ENCODE data around the gene DPP10.

The DPP10 gene

DNA sequence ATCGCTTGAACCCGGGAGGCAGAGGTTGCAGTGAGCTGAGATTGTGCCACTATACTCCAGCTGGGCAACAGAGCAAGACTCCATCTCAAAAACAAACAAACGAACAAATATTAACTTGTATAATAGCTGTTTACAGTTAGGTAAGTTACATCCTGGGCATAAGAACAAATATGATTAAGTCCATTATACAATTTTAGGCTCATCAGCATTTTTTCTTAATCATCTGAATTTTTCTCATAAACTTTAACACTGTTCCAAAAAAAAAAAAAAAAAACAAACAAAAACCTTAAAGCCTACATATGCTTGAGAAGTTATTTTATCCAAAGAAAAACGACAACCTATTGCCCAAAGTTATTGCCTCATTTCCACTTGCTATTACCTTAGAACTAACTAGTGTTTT lies 1042.5 kb downstream of the DPP10 start:
- DNase-seq = no peak

DNA sequence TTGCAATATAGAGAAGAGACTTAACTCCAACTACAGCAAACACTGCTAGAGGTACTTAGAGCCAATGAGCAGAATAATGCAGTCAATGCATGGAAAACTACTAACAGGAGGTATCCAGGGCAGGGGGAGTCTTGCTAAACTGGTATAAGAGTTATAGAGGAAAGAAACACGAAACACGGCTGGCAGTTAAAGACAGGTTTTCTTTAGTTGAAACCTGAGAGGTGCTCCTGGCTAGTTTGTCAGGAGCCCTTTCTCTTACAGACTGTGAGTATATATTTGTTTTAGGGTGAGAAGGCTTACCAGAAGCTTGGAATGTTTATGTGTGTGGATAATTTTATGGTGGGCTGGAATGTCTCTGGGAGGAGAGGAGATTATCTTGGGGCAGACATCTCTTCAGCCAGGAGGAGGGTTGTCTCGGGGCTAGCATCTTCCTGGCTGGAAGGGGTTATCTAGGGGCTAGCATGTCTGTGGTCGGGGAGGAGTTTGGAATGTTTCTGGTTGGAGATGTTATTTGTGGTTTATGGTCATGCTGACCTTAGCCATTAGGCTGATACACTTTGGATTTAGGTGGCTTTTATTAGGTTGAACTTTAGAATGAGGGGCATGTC lies 1048.8 kb downstream of the DPP10 start:
- DNase-seq = no peak

DNA sequence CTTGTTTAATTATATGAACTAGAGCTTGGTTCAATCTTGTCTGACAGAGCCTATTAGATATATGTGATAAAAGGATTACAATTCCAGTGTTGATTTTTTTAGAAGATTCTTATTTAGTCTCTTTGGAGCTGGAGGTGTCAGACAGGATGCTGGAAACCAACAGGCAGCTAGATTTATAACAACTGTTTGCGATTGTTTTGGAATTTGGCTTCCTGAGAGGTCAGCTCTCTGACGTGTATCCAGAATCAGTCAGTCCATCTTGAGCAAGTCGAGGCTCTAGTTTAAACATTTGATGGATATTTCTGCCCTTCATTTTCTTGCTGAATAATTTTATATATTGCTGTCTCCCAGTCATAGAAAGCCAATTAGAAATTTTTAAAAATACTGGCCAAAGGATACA lies 1062.9 kb downstream of the DPP10 start:
- no peak for DNase-seq

DNA sequence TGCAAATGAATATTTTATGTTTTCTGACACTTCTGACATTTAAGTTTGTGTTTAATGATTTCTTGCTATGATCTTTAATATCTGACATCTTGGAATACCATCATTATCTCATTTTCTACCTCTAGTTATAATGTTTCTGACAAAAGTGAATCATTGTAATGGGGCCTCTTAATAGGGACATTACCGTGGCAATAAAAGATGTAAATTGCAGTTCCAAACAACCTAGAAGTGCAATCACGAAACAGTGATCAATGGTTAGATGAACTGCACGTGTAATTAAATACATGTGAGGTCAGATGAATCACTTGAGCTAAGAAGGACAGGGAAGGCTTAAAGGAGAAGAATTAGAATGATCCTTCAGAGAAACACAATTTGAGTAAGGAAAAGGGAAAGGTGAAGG lies 1078.3 kb downstream of the DPP10 start:
- DNase-seq = no peak

DNA sequence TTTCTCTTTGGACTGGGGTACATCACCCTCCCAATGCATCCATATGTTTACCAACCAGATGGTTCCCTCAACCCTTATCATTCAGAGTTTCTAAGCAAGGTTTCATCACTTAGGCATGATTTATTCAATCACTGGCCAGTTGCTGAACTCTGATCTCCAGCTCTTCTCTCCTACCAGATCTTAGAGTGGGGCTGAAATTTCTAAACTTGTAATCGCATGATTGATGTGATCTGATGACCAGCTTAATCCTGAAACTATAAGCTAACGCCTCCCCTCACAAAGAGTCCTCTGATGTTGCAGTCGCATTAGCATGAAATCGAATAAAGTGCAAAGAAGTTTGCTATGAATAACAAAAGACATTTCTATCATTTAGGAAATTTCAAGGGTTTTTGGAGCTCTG lies 1082.0 kb downstream of the DPP10 start:
- DNase-seq = no peak

DNA sequence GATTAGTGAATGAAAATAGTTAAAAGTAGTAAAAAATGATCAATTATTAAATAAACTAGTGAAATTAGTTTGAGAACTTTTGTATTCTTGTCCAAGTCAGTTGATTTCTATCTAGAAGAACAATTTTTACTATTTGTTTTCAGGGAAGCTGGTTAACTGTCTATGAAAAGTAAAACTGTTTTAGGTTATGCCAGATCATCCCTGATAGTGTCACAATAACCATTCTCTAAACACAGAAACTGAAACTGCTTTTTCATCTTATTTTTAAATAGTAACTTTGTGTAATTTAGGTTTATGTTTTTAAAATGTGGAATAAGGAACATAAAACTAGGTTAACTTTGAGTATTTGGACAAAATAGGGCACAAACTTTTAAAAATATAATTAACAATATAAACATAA lies 1087.2 kb downstream of the DPP10 start:
- DNase-seq = no peak

DNA sequence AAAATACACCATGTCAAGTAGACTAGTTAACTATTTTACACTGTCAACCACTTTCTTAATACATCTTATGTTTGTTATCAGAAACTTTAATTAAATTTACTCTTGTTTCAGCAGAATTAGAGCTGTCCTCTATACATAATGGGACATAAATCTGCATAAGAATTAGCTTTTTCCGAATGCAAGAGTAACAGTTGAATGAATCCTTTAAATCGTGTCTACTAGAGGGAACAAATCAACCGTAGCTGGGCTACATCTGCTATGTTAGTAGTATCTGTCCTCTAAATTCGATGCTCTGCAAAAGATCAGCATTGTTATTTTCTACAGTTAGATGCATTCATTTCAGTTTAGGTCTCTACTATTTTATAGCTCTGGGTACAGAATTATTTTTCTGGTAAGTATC lies 1090.6 kb downstream of the DPP10 start:
- DNase-seq = no peak

DNA sequence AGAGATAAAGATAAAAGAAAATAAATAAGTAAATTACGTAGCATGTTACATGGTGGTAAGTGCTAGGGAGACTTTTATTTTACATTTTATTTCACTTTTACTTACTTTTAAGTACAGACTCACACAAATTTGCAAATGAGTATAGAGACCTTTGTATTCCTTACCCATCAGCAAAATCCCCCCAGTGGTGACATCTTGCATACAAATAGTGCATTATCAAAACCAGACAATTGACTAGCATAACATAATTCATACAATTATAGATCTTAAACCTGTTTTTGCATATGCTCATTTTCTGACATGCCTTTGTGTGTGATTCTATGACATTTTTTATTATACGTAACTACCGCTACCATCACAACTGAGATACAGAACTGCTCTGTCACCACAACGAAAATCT lies 1099.4 kb downstream of the DPP10 start:
- no peak for DNase-seq

DNA sequence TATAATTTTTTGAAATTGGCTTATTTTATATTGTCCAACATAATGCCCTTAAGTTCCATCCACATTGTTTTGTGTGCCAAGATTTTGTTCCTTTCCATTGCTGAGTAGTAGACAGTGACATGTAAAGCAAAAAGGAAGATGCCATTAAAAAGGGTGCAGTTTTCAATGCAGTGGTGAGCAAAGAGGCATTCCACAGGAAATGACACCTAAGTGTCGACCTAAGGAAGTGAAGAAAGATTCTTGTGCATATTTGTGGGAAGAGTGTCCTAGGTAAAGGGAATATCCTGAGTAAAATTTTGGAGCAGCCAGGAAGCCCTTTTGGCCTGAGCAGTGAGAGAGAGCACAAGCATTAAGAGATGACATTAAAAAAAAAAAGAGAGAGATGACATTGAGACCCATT lies 1099.9 kb downstream of the DPP10 start:
- DNase-seq = no peak

DNA sequence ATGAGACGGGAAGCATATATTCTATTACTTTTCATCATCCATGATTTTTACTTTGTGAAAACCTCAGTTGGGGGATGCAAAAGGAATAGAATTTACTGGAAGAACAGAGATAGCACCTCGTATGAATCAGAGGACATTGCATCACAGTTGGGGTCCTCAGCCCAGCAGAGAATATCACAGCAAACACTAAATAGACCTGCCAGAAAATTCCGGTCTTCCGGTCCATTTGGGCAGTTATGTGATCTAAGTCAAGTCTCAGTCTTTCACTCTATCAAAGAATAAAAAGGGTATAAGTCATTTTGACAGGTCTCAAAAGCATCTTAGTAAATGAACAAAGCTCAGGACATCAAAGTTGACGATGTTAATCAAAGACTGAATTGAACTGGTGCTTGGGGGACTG lies 1100.6 kb downstream of the DPP10 start:
- no peak for DNase-seq

DNA sequence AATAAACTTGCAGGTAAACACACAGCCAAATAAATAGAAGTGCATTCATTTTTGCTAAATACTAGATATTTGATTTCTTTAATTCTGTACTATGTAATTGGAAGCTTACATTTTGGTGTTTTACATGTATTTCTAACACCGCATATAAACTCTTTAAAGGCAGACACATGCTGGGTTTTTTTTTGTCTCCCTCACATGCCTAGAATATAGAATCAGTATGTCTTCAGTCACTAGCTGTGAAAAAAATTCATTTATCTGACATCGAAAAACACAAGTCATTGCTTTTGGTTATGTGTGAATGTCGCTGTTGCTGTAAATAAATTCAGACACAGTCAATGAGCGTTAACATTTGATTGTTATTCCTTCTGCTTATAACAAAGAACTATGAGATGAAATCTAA lies 1101.0 kb downstream of the DPP10 start:
- no peak for DNase-seq

DNA sequence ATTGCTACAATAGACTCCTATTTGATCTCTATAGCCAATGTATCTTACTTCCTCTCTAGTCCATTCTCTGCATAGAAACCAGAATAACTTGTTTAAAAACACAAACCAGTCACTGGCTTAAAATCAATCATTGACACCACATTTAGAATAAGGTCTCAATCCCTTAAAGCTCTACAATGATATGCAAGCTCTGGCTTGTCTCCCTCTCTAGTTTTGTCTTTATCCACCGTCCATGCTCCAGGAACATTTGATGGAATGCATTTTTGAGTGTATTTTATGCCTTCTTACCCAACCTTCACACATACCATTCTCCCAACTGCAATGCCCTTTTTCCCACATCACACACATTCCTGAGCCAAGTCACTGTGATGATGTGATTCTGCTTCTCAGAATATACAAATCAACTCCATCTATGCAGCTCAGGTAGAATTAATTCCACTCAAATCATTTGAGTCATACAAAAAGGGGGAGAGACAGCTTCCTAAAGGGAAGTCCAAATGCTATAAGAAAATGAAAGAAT lies 1107.2 kb downstream of the DPP10 start:
- no peak for DNase-seq

DNA sequence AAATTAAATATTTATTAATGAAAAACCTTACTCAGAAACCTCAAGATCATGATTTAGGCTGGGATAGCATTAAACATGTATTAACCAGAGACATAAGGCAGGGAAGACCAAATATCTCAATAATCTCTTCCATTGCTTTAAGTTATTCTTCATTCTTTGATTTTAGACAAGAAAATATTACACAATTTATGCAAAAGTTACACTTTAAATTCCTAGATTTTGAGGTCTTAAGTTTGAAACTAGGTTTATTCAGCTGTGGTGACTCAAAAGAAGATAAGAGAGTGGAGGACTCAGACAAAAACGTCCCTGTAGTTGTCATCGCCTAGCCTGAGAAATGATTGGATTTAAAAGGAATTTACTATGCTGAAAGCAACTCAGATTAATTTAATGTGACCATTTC lies 1110.3 kb downstream of the DPP10 start:
- DNase-seq = no peak

DNA sequence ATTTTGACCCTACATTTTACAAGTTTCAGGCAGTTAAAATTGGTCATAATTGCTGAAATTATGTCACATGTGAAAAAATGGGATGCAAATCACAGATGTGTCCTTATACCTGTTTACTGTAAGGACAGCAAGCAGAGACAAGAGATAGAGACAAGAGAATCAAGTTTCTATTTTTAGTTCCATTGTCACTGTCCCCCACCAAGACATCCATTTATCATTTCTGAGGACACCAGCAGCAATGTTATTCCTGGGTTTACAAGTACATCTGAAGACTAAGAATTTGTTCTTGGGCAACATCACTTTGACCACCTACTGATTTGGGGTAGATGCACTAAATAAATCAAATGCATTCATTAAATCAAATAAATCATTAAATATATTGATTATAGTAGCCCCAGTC lies 1111.7 kb downstream of the DPP10 start:
- DNase-seq = no peak

DNA sequence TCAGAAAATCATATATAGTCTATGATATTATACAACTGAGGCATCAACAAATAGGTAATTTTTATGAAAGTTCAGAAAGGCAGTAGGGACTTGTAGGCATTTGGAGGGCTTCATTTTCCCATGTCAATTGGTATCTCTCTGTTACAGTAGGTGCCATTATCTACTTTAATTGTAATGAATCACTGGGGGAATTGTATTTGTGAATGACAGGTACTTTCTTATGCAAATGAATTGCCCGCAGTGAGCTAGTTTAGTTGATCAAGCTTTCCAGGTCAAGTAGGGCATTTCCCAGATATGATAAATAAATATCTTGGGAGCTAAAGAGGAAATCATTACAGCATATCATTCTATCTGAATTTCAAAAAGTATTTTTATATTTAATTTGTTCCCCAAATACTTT lies 1116.3 kb downstream of the DPP10 start:
- no peak for DNase-seq

DNA sequence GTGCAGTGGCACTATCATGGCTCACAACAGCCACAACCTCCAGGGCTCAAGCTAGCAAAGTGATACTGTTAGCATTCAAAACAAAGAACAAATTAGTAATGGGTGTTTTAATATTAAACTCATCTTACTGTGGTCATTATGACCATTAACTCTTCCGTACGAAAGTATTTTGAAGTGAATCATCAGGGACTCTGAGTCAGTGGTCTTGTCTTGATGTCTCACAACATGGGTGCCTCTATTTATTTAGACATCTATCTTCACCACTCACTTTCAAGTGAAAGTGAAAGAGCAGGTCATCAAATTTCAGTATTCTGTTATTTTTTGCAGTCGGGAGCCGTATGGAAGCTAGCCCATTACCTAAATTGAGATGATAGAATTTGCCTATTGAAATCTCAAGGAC lies 1118.2 kb downstream of the DPP10 start:
- no peak for DNase-seq

DNA sequence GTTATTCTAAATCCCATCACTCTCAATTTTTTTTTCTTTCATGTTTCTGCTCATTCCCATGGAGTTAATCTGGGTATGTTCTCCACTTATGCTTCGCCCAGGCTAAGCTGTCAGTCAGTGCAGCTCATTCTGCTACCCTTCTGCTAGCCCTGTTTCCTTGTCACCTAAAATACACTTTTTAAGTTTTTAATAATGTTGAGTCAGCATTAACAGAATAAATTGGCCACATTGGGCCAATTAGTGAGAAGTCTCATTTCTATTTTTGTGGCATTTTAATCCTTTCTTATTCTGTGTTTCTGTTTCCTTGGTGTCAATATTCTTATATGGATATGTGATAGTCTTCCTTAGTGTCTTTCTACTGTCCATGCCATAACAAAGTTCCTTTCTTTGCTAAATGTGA lies 1126.2 kb downstream of the DPP10 start:
- no peak for DNase-seq

DNA sequence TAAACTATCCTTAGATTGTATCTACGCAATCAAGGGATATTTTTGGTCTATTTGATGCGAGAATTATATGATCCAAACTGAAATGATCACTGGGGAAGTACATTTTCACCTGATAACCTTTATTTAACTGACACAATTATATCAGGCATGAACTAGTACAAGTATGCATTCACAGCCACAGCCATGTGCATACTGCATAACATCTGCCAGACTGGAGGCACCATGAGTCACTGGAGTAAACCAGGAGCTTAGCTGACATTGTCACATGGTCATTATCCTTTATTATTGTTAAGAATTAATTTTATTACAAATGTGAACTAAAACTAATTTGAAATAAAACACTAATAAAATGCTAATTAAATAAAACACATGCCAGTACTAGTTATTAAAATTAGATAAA lies 1127.1 kb downstream of the DPP10 start:
- DNase-seq = no peak

DNA sequence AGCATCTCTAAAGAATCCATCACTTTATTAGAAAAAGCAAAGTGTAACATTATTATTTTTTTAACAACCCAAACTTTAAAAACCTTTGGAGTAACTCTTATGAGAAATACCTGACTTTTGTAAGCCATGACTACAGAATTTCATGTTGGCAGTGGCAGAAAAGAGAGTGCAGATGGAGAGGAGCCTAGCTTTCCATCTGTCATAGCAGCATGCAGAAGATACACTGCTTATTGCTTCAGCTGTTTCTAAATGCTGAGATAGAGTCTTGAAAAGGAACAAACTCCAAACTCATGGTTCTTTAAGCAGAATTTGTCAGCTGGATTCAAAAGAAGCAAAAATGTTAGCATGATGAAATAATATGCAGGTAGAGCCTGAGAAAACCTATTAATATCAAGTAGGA lies 1130.3 kb downstream of the DPP10 start:
- no peak for DNase-seq

DNA sequence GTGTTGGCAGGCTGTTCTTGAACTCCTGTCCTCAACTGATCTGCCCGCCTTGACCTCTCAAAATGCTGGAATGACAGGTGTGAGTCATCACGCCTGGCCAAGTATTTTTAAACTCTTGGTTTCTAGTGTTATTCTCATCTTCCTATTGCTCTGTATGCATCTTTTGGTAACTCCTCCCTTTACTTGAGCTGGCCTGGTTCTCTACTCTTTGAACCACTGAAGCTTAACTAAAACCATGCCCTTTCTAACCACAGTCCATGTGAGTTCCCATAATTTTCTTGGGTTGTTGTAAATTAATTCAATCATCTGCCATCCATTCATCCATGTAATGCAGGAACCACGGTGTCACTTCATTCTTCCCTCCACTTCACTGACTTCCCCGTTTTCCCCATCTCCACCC lies 1131.3 kb downstream of the DPP10 start:
- DNase-seq = no peak

DNA sequence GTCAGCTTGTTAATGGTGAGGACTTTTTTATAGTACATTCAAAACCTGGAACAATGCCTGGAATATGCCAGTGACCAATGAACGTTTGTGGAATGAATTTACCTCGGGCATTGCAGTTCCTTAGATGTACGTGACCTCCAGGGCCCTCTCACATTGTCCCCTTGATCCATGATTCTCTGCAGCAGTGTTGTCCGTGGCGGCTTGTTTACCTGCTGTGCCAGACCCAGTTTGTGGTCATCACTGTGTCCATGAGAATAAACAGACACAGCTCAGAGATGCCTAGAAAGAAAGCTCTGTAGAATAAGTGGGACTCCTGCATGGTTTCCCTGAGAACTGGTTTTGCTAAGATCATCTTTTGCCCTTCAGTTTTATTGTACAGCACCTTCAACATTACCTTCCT lies 1132.2 kb downstream of the DPP10 start:
- DNase-seq = no peak

DNA sequence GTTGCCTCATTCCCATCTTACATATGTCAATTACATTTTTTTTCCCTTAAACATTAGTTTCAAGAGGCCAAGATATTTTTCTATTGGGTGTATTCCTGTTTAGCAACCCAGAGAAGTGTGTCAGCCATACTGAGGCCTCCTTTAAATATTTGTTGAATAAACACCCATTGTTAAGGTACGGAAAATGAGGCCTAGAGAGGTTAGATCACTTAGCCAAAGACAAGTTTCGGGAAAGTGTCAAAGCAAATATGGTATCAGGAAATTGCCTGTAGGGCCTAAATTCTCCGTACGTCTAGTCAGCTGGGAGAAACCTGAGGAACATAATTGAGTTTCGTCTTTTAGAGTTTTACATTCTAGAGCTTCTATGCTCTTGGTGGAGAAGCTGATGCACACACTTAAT lies 1138.3 kb downstream of the DPP10 start:
- DNase-seq = no peak

DNA sequence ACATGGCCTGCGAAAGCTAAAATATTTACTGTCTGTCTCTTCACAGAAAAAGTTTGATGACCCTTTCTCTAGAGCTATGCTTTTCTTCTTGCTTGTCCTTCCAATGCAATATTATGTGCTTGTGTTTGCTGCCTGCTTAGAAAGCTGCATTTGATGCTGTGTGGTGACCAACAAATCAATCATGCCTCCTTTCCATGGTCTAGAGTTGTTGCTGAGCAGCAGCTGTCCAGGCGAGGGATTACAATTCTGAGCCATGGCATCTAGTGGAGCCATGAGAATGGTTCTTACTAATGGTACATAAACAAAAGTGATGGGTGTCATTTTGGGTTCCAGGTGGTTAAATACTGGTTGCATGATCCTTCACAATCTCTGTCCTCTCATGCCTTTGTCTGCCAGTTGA lies 1142.1 kb downstream of the DPP10 start:
- no peak for DNase-seq

DNA sequence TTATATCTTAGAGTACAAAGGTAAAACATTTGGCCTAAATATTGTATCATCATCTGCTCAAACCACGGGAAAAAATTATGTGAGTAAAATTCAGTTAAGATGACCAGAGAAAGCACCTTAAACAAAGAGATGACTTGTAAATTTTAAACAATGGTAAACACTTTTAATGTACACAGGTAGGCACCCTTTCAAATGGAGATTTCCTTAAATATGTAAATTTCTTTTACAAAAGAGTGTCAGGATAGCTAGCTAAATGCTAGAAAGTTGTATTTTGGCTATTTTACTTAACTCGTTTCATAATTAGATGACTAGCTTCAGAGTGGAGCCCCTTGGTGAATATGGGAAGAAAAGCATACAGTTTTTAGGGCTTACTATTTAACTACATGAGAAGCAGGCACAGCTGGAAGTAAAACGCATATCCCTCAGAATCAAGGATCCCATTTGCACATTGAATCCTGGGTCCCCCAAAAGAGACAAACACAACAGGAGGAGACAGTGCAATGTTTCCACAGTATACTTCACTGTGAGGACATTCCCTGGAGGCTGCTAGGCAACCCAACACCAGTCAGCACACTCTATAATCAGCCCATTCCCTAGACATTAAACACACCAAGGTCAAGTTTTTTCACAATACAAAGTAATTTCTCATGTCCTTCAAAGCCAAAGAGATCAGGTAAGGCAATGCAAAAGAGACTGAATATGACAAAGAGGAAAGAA lies 1154.4 kb downstream of the DPP10 start:
- no peak for DNase-seq

DNA sequence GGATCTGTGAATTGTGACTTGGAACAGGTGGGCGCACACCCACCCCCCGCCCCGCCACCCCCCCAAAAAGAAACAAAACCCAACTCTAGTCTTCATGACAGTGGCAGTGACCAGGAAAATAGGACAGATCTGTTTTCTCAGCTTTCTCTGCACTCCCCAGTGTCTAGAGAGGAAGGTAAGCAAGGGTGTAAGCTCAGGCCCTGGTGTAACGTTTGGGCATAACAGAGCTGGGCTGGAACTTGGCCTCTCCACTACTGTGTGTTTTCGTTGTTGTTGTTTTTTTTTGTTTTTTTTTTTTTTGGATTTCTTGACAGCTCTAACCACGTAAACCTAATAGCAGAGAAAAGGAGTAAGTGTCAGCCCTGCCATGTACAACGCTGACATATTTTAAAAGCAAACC lies 1160.8 kb downstream of the DPP10 start:
- no peak for DNase-seq

Data from activated CD8-positive, alpha-beta memory T cell treated with anti-CD3 and anti-CD28 coated beads, Interleukin-2, amount 50 U/mL, for 48 hours (primary cell).